Measurements from ENCODE around the gene BICD2. TPM values are rescaled to one million over a fixed set of nuclear protein-coding genes. Genes with fewer than 3 reads are reported as not detected.

BICD2 gene
- total and polyA plus RNA-seq, 2 of the 13 experiments (the other 11 are each of a cell fraction or from before 2014, with no cell fraction given) = 5.1 to 17.4 TPM

DNA sequence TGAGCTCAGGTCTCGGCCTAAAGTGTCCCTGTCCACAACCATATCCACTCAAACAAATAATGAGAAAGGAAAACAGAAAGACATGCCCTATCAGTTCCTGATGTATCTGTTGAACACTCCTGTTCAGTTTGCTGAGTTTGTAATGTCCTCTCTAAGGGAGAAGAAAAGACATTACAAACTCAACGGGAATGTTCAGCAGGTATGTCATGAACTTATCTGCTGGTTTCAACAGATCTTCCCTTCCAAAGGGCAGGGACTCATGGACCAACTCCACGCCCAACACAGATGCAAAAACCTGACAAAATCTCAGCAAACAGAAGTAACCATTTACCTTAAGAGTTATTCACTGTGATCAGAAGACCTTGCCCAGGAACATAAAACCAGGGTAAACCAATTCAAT is 23.7 kb downstream of the BICD2 start (continued):
- TF ChIP-seq BHLHE40 (IDR thresholded peaks at IDR 0.05; ENCODE audit: low read length) (no peak), KDM3A (CRISPR knock-in tag; IDR thresholded peaks at IDR 0.05; ENCODE audit: low read depth) (no peak), NR3C1 (CRISPR knock-in tag; IDR thresholded peaks at IDR 0.05) (no peak)
- TF ChIP-seq, protein P1, sequence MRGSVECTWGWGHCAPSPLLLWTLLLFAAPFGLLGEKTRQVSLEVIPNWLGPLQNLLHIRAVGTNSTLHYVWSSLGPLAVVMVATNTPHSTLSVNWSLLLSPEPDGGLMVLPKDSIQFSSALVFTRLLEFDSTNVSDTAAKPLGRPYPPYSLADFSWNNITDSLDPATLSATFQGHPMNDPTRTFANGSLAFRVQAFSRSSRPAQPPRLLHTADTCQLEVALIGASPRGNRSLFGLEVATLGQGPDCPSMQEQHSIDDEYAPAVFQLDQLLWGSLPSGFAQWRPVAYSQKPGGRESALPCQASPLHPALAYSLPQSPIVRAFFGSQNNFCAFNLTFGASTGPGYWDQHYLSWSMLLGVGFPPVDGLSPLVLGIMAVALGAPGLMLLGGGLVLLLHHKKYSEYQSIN (CRISPR knock-in tag; IDR thresholded peaks at IDR 0.05; ENCODE audit: borderline replicate concordance) = no peak

- Histone ChIP-seq H3K9me3 (ENCODE audit: low read length) (no peaks in the 10 kb centered on the region), H3K36me3 (replicated peaks in 1 of 2; ENCODE audit: control insufficient read depth in 1 of 2, insufficient read depth in 2 of 2, low read length in 2 of 2) (no peaks in the 10 kb centered on the region), H3K4me2 (ENCODE audit: low read depth, low read length) (no peak overlapping the region), H4K20me1 (ENCODE audit: insufficient read depth, low read length) (peaks cover 5% of the 10 kb centered on the region; the same call in 1 of the 2 replicates), H3K79me2 (ENCODE audit: insufficient read depth, low read length) (peaks cover 62% of the 10 kb centered on the region), H3K27ac (ENCODE audit: extremely low read length, insufficient read depth, low read length) (no peak overlapping the region), H2AFZ (ENCODE audit: low read length) (no peak overlapping the region), H3K4me1 (ENCODE audit: insufficient read depth, low read length) (peaks cover 11% of the 10 kb centered on the region; the same call in 1 of the 2 replicates), H3K27me3 (ENCODE audit: control insufficient read depth in 1 of 2, insufficient read depth in 2 of 2, low read length in 2 of 2) (no peaks in the 10 kb centered on the region), H3K9ac (ENCODE audit: insufficient read depth, low read depth, low read length) (no peak overlapping the region), H3K4me3 (replicated peaks in 1 of 3; ENCODE audit: insufficient read depth in 1 of 3, low read depth in 2 of 3, low read length in 3 of 3) (no peak overlapping the region)
- POLR2A ChIA-PET = no interaction called here
- intact Hi-C loops (cut with micrococcal nuclease; ENCODE audit: unreplicated experiment) = no loop called here
- no TSS peak for BruUV-seq (replicated peaks)
- in situ Hi-C loops (cut with HindIII; ENCODE audit: extremely low pct_ligation_motif_present, low pct_unique_long_range_greater_than_20kb) = no loop called here
- no peak for FAIRE-seq
- DNase-seq (ENCODE audit: low spot score) = no peak
- no peak for ATAC-seq
- CTCF ChIA-PET (ENCODE audit: low intra/inter-chr PET ratio, low total read pairs) = no interaction called here
- WGBS (ENCODE audit: low lambda C conversion rate) = 98% methylated on average over 5 of the region's 7 CpGs
- TF ChIP-seq ZNF124 (CRISPR knock-in tag; IDR thresholded peaks at IDR 0.05) (no peak), CHD2 (IDR thresholded peaks at IDR 0.05; ENCODE audit: low read depth, low read length) (no peak), HIVEP1 (CRISPR knock-in tag; IDR thresholded peaks at IDR 0.05) (no peak), ZNF597 (CRISPR knock-in tag; IDR thresholded peaks at IDR 0.05) (no peak), ZNF614 (CRISPR knock-in tag; IDR thresholded peaks at IDR 0.05; ENCODE audit: borderline replicate concordance) (no peak), PRDM4 (CRISPR knock-in tag; IDR thresholded peaks at IDR 0.05; ENCODE audit: borderline replicate concordance) (no peak)
- TF ChIP-seq, protein P2, sequence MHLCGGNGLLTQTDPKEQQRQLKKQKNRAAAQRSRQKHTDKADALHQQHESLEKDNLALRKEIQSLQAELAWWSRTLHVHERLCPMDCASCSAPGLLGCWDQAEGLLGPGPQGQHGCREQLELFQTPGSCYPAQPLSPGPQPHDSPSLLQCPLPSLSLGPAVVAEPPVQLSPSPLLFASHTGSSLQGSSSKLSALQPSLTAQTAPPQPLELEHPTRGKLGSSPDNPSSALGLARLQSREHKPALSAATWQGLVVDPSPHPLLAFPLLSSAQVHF (CRISPR knock-in tag; IDR thresholded peaks at IDR 0.05) = no peak
- TF ChIP-seq, protein P3, sequence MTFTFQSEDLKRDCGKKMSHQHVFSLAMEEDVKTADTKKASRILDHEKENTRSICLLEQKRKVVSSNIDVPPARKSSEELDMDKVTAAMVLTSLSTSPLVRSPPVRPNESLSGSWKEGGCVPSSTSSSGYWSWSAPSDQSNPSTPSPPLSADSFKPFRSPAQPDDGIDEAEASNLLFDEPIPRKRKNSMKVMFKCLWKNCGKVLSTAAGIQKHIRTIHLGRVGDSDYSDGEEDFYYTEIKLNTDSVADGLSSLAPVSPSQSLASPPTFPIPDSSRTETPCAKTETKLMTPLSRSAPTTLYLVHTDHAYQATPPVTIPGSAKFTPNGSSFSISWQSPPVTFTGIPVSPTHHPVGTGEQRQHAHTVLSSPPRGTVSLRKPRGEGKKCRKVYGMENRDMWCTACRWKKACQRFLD (CRISPR knock-in tag; IDR thresholded peaks at IDR 0.05; ENCODE audit: borderline replicate concordance) = no peak
- TF ChIP-seq, protein P4, sequence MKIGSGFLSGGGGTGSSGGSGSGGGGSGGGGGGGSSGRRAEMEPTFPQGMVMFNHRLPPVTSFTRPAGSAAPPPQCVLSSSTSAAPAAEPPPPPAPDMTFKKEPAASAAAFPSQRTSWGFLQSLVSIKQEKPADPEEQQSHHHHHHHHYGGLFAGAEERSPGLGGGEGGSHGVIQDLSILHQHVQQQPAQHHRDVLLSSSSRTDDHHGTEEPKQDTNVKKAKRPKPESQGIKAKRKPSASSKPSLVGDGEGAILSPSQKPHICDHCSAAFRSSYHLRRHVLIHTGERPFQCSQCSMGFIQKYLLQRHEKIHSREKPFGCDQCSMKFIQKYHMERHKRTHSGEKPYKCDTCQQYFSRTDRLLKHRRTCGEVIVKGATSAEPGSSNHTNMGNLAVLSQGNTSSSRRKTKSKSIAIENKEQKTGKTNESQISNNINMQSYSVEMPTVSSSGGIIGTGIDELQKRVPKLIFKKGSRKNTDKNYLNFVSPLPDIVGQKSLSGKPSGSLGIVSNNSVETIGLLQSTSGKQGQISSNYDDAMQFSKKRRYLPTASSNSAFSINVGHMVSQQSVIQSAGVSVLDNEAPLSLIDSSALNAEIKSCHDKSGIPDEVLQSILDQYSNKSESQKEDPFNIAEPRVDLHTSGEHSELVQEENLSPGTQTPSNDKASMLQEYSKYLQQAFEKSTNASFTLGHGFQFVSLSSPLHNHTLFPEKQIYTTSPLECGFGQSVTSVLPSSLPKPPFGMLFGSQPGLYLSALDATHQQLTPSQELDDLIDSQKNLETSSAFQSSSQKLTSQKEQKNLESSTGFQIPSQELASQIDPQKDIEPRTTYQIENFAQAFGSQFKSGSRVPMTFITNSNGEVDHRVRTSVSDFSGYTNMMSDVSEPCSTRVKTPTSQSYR (CRISPR knock-in tag; IDR thresholded peaks at IDR 0.05; ENCODE audit: borderline replicate concordance) = no peak
Observed at GRCh38 chr9:92740446-92740961, 24.1 kb downstream of the BICD2 start.

Data from HepG2 (cell line).